ENCODE results near the gene HIVEP1. TPM values are rescaled to one million over a fixed set of nuclear protein-coding genes. Genes with fewer than 3 reads are reported as not detected.

HIVEP1 gene
- total RNA-seq, 1 donor: 18.8 TPM

GRCh38 chr6:12178521-12178920 is 166.4 kb downstream of the HIVEP1 start:
- Histone ChIP-seq H3K79me2 (ENCODE audit: insufficient read depth, low read length) (no peaks in the 10 kb centered on the region), H3K36me3 (ENCODE audit: insufficient read depth, low read length) (no peaks in the 10 kb centered on the region), H4K20me1 (ENCODE audit: insufficient read depth, low read length) (no peaks in the 10 kb centered on the region), H3K27ac (ENCODE audit: low read depth, low read length) (no peak overlapping the region), H3K9me3 (ENCODE audit: low read depth, low read length) (no peaks in the 10 kb centered on the region), H3K4me2 (ENCODE audit: insufficient read depth, low read length) (no peak overlapping the region), H2AFZ (ENCODE audit: low read length) (no peak overlapping the region), H3K4me1 (ENCODE audit: insufficient read depth, low read length) (no peaks in the 10 kb centered on the region), H3K4me3 (ENCODE audit: insufficient read depth, low read length) (no peak overlapping the region), H3K27me3 (ENCODE audit: insufficient read depth, low read length) (no peaks in the 10 kb centered on the region)
- no peak for TF ChIP-seq CTCF (IDR thresholded peaks at IDR 0.05; ENCODE audit: extremely low read depth, low read depth, low read length)
- no peak for DNase-seq (ENCODE audit: insufficient read length, low spot score, missing footprints)

- Histone ChIP-seq H3K4me3 (ENCODE audit: insufficient read depth, low read length) (no peak overlapping the region), H4K20me1 (ENCODE audit: insufficient read depth, low read length) (no peaks in the 10 kb centered on the region), H3K4me1 (ENCODE audit: insufficient read depth, low read length) (no peaks in the 10 kb centered on the region), H3K27me3 (ENCODE audit: insufficient read depth, low read length) (no peaks in the 10 kb centered on the region), H3K4me2 (ENCODE audit: insufficient read depth, low read length) (no peak overlapping the region), H3K9me3 (ENCODE audit: low read depth, low read length) (no peaks in the 10 kb centered on the region), H2AFZ (ENCODE audit: low read length) (no peak overlapping the region), H3K27ac (ENCODE audit: low read depth, low read length) (no peak overlapping the region), H3K36me3 (ENCODE audit: insufficient read depth, low read length) (no peaks in the 10 kb centered on the region), H3K79me2 (ENCODE audit: insufficient read depth, low read length) (no peaks in the 10 kb centered on the region)
- no peak for DNase-seq (ENCODE audit: insufficient read length, low spot score, missing footprints)
- TF ChIP-seq CTCF (IDR thresholded peaks at IDR 0.05; ENCODE audit: extremely low read depth, low read depth, low read length): no peak
These were observed 169.4 kb downstream of the HIVEP1 start for GRCh38 chr6:12181481-12181880.

GRCh38 chr6:12182676-12183075 is 170.6 kb downstream of the HIVEP1 start:
- H3K27me3 ChIP-seq (ENCODE audit: insufficient read depth, low read length): no peaks in the 10 kb centered on the region
- H3K36me3 ChIP-seq (ENCODE audit: insufficient read depth, low read length): no peaks in the 10 kb centered on the region
- H4K20me1 ChIP-seq (ENCODE audit: insufficient read depth, low read length): no peaks in the 10 kb centered on the region
- no peaks in the 10 kb centered on the region for H3K4me1 ChIP-seq (ENCODE audit: insufficient read depth, low read length)
- no peak overlapping the region for H2AFZ ChIP-seq (ENCODE audit: low read length)
- no peak overlapping the region for H3K27ac ChIP-seq (ENCODE audit: low read depth, low read length)
- no peak for TF ChIP-seq CTCF (IDR thresholded peaks at IDR 0.05; ENCODE audit: extremely low read depth, low read depth, low read length)
- no peak overlapping the region for H3K4me3 ChIP-seq (ENCODE audit: insufficient read depth, low read length)
- H3K9me3 ChIP-seq (ENCODE audit: low read depth, low read length): no peaks in the 10 kb centered on the region
- no peak for DNase-seq (ENCODE audit: insufficient read length, low spot score, missing footprints)
- no peaks in the 10 kb centered on the region for H3K79me2 ChIP-seq (ENCODE audit: insufficient read depth, low read length)
- H3K4me2 ChIP-seq (ENCODE audit: insufficient read depth, low read length): no peak overlapping the region

GRCh38 chr6:12185081-12185673 is 173.1 kb downstream of the HIVEP1 start:
- no peaks in the 10 kb centered on the region for H3K36me3 ChIP-seq (ENCODE audit: insufficient read depth, low read length)
- H4K20me1 ChIP-seq (ENCODE audit: insufficient read depth, low read length): no peaks in the 10 kb centered on the region
- H3K4me1 ChIP-seq (ENCODE audit: insufficient read depth, low read length): no peaks in the 10 kb centered on the region
- no peak overlapping the region for H3K27ac ChIP-seq (ENCODE audit: low read depth, low read length)
- no peak overlapping the region for H3K4me2 ChIP-seq (ENCODE audit: insufficient read depth, low read length)
- H3K4me3 ChIP-seq (ENCODE audit: insufficient read depth, low read length): no peak overlapping the region
- DNase-seq (ENCODE audit: insufficient read length, low spot score, missing footprints): no peak
- no peak for TF ChIP-seq CTCF (IDR thresholded peaks at IDR 0.05; ENCODE audit: extremely low read depth, low read depth, low read length)
- no peaks in the 10 kb centered on the region for H3K9me3 ChIP-seq (ENCODE audit: low read depth, low read length)
- no peaks in the 10 kb centered on the region for H3K79me2 ChIP-seq (ENCODE audit: insufficient read depth, low read length)
- no peaks in the 10 kb centered on the region for H3K27me3 ChIP-seq (ENCODE audit: insufficient read depth, low read length)
- no peak overlapping the region for H2AFZ ChIP-seq (ENCODE audit: low read length)
